GM23338 (cell line): Measurements from ENCODE around the gene RSPH3. TPM values are rescaled to one million over a fixed set of nuclear protein-coding genes. Genes with fewer than 3 reads are reported as not detected.

Experiments
- ATAC-seq: fragments of 200-7000 bp; cut with Tn5 transposase; 3 replicates; pipeline ENCODE4 v1.9.1; 2020
- DNase-seq: peaks from one replicate; pipeline ENCODE4 v3.0.0-alpha.2; 2015; ENCODE audit warnings: low spot score
- H2AFZ ChIP-seq: fragments of 200-600 bp; sonication (generic); 2 replicates; pipeline ENCODE4 v1.8.0; 2016; ENCODE audit warnings: antibody characterized with exemption, mild to moderate bottlenecking, moderate library complexity
- H3F3A ChIP-seq: fragments of 200-600 bp; sonication (generic); replicated peaks from 2 replicates; pipeline ENCODE4 v1.8.0; 2017; ENCODE audit warnings: antibody characterized with exemption, mixed run types, low read depth
- H3K27ac ChIP-seq: fragments of 200-600 bp; sonication (generic); 2 replicates; pipeline ENCODE4 v1.6.1; 2016; ENCODE audit warnings: low read depth
- H3K27me3 ChIP-seq: fragments of 200-600 bp; sonication (generic); 2 replicates; pipeline ENCODE4 v1.8.0; 2016; ENCODE audit warnings: mild to moderate bottlenecking, mixed run types, moderate library complexity; ENCODE audit not compliant: insufficient read depth
- H3K36me3 ChIP-seq: fragments of 200-600 bp; sonication (generic); 2 replicates; pipeline ENCODE4 v1.8.0; 2016; ENCODE audit warnings: mild to moderate bottlenecking; ENCODE audit not compliant: insufficient read depth
- H3K4me1 ChIP-seq: fragments of 200-600 bp; sonication (generic); 2 replicates; pipeline ENCODE4 v1.8.0; 2016; ENCODE audit warnings: mild to moderate bottlenecking, moderate library complexity; ENCODE audit not compliant: insufficient read depth
- H3K4me2 ChIP-seq: fragments of 200-600 bp; sonication (generic); 2 replicates; pipeline ENCODE4 v1.7.1; 2017; ENCODE audit warnings: mixed run types
- H3K4me3 ChIP-seq: fragments of 200-600 bp; sonication (generic); 2 replicates; pipeline ENCODE4 v1.6.1; 2016; ENCODE audit warnings: mixed run types
- H3K79me2 ChIP-seq: fragments of 200-600 bp; sonication (generic); replicated peaks from 2 replicates; pipeline ENCODE4 v1.8.0; 2017; ENCODE audit warnings: mild to moderate bottlenecking; ENCODE audit not compliant: insufficient read depth
- H3K9me2 ChIP-seq: fragments of 200-600 bp; sonication (generic); 2 replicates; pipeline ENCODE4 v1.8.0; 2017; ENCODE audit not compliant: insufficient read depth
- H4K20me1 ChIP-seq: fragments of 200-600 bp; sonication (generic); replicated peaks from 2 replicates; pipeline ENCODE4 v1.8.0; 2017; ENCODE audit warnings: mild to moderate bottlenecking; ENCODE audit not compliant: insufficient read depth
- H3K27ac Mint-ChIP-seq: 2 replicates; pipeline ENCODE4 v1.8.0; 2020; ENCODE audit warnings: inconsistent platforms, mild to moderate bottlenecking, moderate library complexity, mixed read lengths
- H3K27me3 Mint-ChIP-seq: 3 replicates; pipeline ENCODE4 v1.8.0; 2022; ENCODE audit warnings: low read depth, mild to moderate bottlenecking, moderate library complexity, mixed read lengths, inconsistent platforms; ENCODE audit not compliant: insufficient read depth, poor library complexity
- H3K36me3 Mint-ChIP-seq: 3 replicates; pipeline ENCODE4 v1.8.0; 2021; ENCODE audit warnings: low read depth, mild to moderate bottlenecking, inconsistent platforms, moderate library complexity, mixed read lengths
- H3K4me1 Mint-ChIP-seq: 3 replicates; pipeline ENCODE4 v1.8.0; 2020; ENCODE audit warnings: mild to moderate bottlenecking, inconsistent platforms, mixed read lengths
- H3K4me3 Mint-ChIP-seq: 3 replicates; pipeline ENCODE4 v1.8.0; 2021; ENCODE audit warnings: moderate library complexity, mild to moderate bottlenecking, inconsistent platforms, mixed read lengths
- H3K9me3 Mint-ChIP-seq: 3 replicates; pipeline ENCODE4 v1.8.0; 2020; ENCODE audit warnings: moderate library complexity, mild to moderate bottlenecking, inconsistent platforms, mixed read lengths
- CTCF ChIP-seq, 2 experiments: fragments of 200-600 bp in 1 of 2; sonication (generic) in 1 of 2; conservative IDR thresholded peaks; 2 replicates each; pipeline versions ENCODE4 v1.5.1 to v1.6.1; 2016 to 2017; ENCODE audit warnings: antibody characterized with exemption in 2 of 2, low read depth in 2 of 2, mild to moderate bottlenecking in 2 of 2, moderate library complexity in 1 of 2
- ETS1 ChIP-seq: IDR thresholded peaks from 2 replicates; pipeline ENCODE4 v1.6.1; 2016; ENCODE audit warnings: antibody characterized with exemption
- EZH2 ChIP-seq: fragments of 200-600 bp; sonication (generic); IDR thresholded peaks from one replicate; pipeline ENCODE4 v1.8.0; 2017; ENCODE audit warnings: antibody characterized with exemption, mild to moderate bottlenecking, low read depth; ENCODE audit not compliant: unreplicated experiment
- EZH2phosphoT487 ChIP-seq: fragments of 200-600 bp; sonication (generic); IDR thresholded peaks from one replicate; pipeline ENCODE4 v1.8.1; 2018; ENCODE audit warnings: antibody characterized with exemption; ENCODE audit not compliant: unreplicated experiment
- JUNB ChIP-seq: IDR thresholded peaks from one replicate; pipeline ENCODE4 v1.6.1; 2016; ENCODE audit warnings: antibody characterized with exemption; ENCODE audit not compliant: unreplicated experiment
- NANOG ChIP-seq: IDR thresholded peaks from 2 replicates; pipeline ENCODE4 v1.6.1; 2016; ENCODE audit warnings: antibody characterized with exemption, borderline replicate concordance
- POLR2AphosphoS5 ChIP-seq: IDR thresholded peaks from 2 replicates; pipeline ENCODE4 v1.6.1; 2016; ENCODE audit warnings: antibody characterized with exemption, low read depth
- REST ChIP-seq: IDR thresholded peaks from one replicate; pipeline ENCODE4 v1.6.1; 2018; ENCODE audit warnings: antibody characterized with exemption; ENCODE audit not compliant: unreplicated experiment
- STAT1 ChIP-seq: IDR thresholded peaks from one replicate; pipeline ENCODE4 v1.6.1; 2016; ENCODE audit warnings: antibody characterized with exemption; ENCODE audit not compliant: unreplicated experiment
- ZNF114 ChIP-seq: fragments of 250-450 bp; sonication (Bioruptor Pico); IDR thresholded peaks from 2 replicates; pipeline ENCODE4 v1.5.0; 2020; ENCODE audit warnings: mild to moderate bottlenecking, moderate library complexity
- ZNF462 ChIP-seq: fragments of 250-450 bp; sonication (Bioruptor Pico); IDR thresholded peaks from 2 replicates; pipeline ENCODE4 v1.5.0; 2020; ENCODE audit warnings: mild to moderate bottlenecking, moderate library complexity
- polyA plus RNA-seq: library from polyadenylated mRNA; unstranded; fragments of >200 nt; fragmentation: Nextera tagmentation; extraction: Ambion mirVana; gene quantifications from 2 replicates; pipeline ENCODE4 v1.2.1, GENCODE V29; 2016
- total RNA-seq: library from RNA; depleted of rRNA; stranded (reverse); fragments of >200 nt; shearing (Covaris generic); gene quantifications from 2 replicates; pipeline ENCODE4 v1.2.3, GENCODE V29; 2014

RSPH3 gene
- total and polyA plus RNA-seq, 2 experiments from 2014 or later: 1.7 to 3.9 TPM

GRCh38 chr6:159031846-159032245, 31.8 kb upstream of the RSPH3 start:
- H3K36me3 Mint-ChIP-seq: no peaks in the 10 kb centered on the region; the same call in 2 of the 3 replicates

More at GRCh38 chr6:159031846-159032245, 31.8 kb upstream of the RSPH3 start:
- Histone ChIP-seq H3K9me2 (no peaks in the 10 kb centered on the region), H3K4me1 (no peaks in the 10 kb centered on the region), H3K27me3 (no peaks in the 10 kb centered on the region), H3F3A (no peaks in the 10 kb centered on the region), H3K4me2 (no peak overlapping the region), H4K20me1 (no peaks in the 10 kb centered on the region), H3K27ac (no peak overlapping the region), H2AFZ (no peak overlapping the region), H3K36me3 (no peaks in the 10 kb centered on the region), H3K79me2 (no peaks in the 10 kb centered on the region), H3K4me3 (no peak overlapping the region)
- no peak overlapping the region for H3K27ac Mint-ChIP-seq
- no peak for ATAC-seq
- H3K4me1 Mint-ChIP-seq: no peaks in the 10 kb centered on the region
- TF ChIP-seq STAT1 (no peak), EZH2 (no peak), ZNF114 (CRISPR knock-in tag) (no peak), CTCF (conservative IDR thresholded peaks at IDR 0.05; ENCODE audit: low read depth in 2 of 2) (no peak), REST (no peak), ZNF462 (CRISPR knock-in tag) (no peak), JUNB (no peak), POLR2AphosphoS5 (no peak), EZH2phosphoT487 (no peak), ETS1 (no peak), NANOG (no peak)
- DNase-seq: no peak
- peaks cover 3% of the 10 kb centered on the region for H3K27me3 Mint-ChIP-seq
- no peak overlapping the region for H3K4me3 Mint-ChIP-seq
- no peaks in the 10 kb centered on the region for H3K9me3 Mint-ChIP-seq
